Suprapubic skin (tissue), 3 donors: ENCODE measurements around the gene ADAP1.

Experiments
- CTCF ChIP-seq, 2 donors: fragments of 200-600 bp in 1 of 2; fragments of 450-650 bp in 1 of 2; sonication (generic) in 1 of 2; IDR thresholded peaks; one replicate each; pipeline ENCODE4 v1.5.1; 2016 to 2019; ENCODE audit warnings: antibody characterized with exemption in 2 of 2, mild to moderate bottlenecking in 1 of 2, moderate library complexity in 1 of 2
- POLR2A ChIP-seq, 2 donors: fragments of 450-650 bp; IDR thresholded peaks; one replicate each; pipeline ENCODE4 v1.6.1; 2017; ENCODE audit warnings: antibody characterized with exemption in 2 of 2, mild to moderate bottlenecking in 2 of 2, moderate library complexity in 2 of 2

GRCh38 chr7:974820-975681, 20.6 kb upstream of the ADAP1 start, which contains the start of gene COX19:
- TF ChIP-seq CTCF (IDR thresholded peaks at IDR 0.05), result no peak
- TF ChIP-seq POLR2A (IDR thresholded peaks at IDR 0.05), result peak in 1 of 2 donors; percentile 67
